Dermis microvascular lymphatic vessel endothelial cell (primary cell): ENCODE measurements around the gene SRD5A3. TPM values are rescaled to one million over a fixed set of nuclear protein-coding genes. Genes with fewer than 3 reads are reported as not detected.
"Not testable (repeated sequence)": the region's sequence is repeated elsewhere in the genome, so short reads cannot be mapped to it uniquely, and the experiment has no call there.

Source experiments
- DNase-seq, 2 donors: peaks; one replicate each; pipeline versions ENCODE4 v3.0.0 to v3.0.0-alpha.2; 2010; ENCODE audit warnings: low read depth in 2 of 2
- total RNA-seq: library from RNA; depleted of rRNA; stranded (reverse); fragments of >200 nt; gene quantifications from 2 replicates; pipeline ENCODE4 v1.2.1, GENCODE V29; 2014

The SRD5A3 gene
- total RNA-seq, 1 donor from 2014 or later = 7.1 TPM

DNA sequence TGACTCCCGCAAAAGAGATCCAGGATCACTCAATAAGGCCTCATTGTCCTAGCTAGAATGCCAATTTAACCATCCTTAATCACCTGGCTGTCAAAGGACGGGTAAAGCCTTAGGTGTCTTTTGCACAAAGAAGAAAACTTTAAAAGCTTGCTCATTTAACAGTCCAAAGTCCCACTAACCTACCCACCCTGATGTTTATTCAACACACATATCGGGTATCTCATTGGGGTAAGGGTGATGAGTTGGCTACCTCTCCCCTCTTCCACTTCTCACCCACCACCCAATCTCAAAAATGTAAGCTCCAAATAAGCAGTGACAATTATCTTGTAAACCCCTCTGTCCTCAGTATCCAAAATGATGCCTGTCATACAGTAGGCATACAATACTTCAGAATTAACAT is 988 bp upstream of the SRD5A3 start:
- DNase-seq = no peak

DNA sequence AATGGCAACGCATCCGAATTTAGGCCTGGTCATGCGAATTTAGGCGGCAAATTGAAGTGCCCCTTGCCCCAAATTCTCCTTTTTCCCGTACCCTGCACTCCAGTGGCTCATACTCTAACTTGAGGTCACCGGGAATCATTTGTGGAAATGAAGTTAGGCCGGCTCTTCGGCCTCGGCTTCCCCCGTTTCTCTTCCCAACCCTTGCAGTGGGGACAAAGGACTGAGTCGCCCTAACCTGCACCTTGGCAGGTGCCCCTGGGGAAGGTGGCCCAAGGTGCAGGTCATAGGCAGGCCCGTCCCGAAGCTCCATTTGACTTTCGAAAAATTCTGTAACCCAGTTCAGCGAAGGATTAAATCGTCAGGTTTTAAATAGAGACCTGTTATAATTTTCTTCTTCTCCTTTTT is 811 bp downstream of the SRD5A3 start:
- DNase-seq = no peak

DNA sequence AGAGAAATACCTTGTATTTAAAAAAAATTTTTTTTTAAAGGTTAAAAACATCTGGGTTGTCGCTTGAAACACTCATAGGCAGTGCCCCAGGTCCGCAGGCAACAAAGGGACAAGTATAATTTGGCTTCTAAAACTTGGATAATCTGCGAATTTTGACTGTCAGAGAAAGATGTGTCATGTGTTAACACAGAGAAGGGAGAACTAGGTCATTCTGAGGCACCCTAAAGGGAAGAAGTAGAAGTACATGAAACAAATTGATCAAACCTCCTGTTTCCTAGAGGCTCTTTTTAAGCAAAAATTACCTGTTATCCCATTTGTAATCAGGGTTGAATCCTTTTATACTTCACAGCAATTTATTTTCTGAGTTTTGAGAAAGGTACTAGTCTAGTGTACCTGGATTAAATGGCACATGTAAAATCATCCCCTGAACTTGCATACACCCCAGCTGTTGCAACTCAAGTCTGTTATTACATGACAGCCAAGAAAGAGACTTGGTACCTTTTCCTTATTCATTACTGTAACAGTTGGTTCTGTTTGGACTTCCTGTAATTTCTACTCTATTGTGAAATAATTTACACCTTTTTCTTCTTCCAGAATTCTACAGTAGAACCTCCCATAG is 1.7 kb downstream of the SRD5A3 start:
- DNase-seq = no peak

DNA sequence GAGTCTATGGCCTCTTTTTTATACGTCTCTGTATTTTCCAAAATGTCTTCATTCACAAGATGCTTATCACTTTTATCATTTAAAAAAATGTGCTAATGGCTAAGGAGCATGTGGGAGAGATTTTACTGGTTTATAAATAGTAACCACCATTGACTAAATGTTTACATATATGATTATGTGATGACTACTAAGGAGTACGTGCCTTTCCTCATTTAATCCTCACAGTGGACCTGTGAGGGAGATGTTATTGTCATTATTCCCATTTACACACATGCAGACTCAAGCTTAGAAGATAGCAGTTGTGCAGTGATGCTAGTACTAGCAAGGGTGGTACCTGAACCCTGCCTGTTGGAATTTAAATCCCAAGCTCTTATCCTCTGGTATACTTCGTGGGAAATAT is 2.4 kb downstream of the SRD5A3 start:
- no peak for DNase-seq

DNA sequence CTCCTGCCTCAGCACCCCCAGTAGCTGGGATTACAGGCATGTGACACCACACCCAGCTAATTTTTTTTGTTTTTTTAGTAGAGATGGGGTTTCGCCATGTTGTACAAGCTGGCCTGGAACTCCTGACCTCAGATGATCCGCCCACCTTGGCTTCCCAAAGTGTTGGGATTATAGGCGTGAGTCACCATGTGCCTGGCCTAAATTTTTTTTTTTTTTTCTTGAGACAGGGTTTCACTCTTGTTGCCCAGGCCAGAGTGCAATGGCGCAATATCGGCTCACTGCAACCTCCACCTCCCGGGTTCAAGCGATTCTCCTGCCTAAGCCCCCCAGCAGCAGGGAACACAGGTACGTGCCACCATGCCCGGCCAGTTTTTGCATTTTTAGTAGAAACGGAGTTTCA is 4.8 kb downstream of the SRD5A3 start:
- not testable (repeated sequence) for DNase-seq

DNA sequence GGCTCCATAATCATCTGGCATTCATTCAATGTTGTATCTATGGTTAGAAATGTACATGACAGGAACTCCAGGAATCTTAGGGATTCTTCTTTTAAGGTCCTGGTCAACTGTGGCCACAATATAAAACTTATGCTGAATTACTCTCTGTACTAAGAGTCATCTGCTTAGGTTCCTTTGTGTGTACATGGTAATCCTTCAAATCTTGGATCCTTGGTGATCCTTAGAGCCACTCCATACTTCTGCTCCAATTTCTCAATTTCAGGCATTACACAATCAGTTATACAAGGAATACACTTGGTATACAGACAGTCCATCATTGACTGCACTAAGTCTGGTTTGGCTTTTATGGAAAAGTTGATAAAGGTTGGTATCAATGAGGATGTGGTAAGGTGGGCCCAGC is 5.8 kb downstream of the SRD5A3 start:
- DNase-seq = no peak

DNA sequence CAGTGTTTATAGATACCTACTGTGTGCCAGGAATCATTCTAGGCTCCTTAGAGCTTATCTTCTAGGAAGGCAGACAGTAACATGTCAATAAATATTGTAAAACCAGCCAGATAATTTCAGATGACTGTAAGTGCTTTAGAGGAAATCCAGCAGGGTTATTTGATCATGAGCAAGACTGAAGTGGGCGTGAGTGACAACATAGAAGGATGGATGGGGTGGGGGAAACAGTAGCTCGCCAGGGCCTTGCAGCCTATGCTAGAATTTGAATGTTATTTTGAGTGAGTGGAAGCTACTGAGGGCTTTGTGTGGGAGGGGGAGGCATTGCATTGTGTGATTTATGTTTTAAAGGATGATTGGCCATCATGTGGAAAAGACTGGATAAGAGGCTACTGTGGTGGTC is 6.7 kb downstream of the SRD5A3 start:
- DNase-seq = no peak

DNA sequence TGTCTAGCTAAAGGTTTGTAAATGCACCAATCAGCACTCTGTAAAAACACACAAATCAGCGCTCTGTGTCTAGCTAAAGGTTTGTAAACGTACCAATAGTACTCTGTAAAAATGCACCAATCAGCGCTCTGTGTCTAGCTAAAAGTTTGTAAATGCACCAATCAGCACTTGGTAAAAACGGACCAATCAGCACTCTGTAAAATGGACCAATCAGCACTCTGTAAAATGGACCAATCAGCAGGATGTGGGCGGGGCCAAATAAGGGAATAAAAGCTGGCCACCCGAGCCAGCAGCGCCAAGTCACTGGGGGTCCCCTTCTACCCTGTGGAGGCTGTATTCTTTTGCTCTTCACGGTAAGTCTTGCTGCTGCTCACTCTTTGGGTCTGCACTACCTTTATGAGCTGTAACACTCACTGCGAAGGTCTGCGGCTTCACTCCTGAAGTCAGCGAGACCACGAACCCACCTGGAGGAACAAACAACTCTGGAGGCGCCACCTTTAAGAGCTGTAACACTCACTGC is 7.2 kb downstream of the SRD5A3 start:
- DNase-seq = not testable (repeated sequence)

DNA sequence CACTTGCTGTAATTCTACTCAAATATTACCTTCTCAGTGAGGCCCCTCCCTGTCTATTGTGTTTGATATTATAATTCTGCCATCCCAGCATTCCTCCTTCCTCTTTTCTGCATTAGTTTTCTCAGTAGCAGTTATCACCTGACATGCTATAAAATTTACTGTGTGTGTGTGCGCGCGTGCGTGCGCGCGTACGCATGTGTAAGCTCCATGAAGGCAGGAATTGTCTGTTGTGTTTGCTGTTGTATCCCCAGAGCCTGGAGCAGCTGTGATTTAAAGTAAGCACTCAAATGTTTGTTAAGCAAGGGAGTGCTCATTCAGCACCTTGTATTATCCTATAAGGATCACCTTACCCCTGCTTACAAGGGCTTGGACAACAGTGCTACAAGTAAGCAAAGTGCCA is 8.6 kb downstream of the SRD5A3 start:
- DNase-seq = no peak

DNA sequence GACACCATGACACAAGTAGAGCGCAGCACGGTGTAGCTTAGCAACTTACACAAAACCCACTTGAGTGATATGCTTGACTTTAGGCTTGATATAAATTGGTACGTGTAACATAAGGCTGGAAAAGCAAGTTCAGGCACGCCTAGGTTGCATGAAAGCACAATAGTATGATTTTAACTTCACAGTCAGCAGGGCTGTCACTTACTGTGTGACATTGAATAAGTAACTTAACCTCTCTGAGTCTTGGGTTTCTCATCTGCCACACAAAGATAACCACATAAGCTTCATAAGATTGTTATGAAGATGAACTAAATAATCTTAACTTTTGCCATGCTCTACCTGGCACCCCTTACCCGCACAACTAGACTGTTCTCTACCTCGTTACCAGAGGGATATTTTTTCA is 9.5 kb downstream of the SRD5A3 start:
- no peak for DNase-seq

DNA sequence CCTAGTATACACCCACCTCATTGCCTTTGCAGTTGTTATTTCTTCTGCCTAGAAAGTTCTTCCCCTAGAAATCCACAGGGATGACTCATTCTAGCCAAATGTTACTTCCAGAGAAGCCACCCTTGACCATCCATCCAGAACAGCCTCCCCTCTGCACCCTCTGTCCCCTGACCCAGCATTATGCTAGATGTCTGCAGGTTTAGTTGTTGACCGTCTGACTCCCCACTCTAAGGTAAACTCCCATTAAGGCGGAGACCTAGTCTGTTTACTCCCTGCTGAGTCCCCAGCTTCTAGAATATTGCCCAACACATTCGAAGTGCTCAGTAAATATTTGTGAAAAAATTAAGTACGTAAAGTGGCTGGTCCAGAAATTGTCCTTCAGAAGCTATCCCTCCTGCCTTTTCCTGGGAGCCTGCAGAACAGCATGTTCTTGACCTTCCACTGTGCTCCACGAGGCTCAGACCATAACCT is 11.0 kb downstream of the SRD5A3 start:
- no peak for DNase-seq

DNA sequence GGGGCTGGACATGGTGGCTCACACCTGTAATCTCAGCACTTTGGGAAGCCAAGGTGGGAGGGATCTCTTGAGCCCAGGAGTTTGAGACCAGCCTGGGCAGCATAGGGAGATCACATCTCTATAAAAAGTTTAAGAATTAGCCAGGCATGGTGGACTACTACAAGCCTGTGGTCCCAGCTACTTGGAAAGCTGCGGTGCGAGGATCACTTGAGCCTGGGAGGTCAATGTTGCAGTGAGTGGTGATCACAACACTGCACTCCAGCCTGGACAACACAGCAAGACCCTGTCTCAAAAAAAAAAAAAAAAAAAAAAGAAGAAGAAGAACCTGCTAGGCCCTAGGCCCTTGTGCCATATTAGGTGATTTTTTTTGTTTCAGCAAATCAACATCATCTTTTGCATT is 12.2 kb downstream of the SRD5A3 start:
- no peak for DNase-seq

DNA sequence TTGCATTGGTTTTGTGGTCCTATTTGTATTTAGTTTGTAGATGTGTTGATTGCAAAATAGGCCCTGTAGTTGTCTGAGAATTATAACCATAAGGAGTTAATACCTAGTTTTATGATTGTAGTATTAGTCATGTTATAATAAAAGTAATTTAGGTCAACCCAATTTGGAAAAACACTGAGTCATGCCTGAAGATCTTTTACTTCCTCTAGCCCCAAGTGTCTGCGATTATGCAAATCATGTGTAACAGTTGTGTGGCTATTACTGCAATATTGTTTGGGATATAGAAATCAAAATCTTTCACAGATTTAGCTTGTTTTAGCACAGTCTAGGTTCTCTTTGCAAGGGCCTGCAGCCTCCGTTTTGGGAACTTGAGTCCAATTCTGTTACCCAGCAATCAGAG is 12.6 kb downstream of the SRD5A3 start:
- DNase-seq = peak in 1 of 2 donors; percentile 69

DNA sequence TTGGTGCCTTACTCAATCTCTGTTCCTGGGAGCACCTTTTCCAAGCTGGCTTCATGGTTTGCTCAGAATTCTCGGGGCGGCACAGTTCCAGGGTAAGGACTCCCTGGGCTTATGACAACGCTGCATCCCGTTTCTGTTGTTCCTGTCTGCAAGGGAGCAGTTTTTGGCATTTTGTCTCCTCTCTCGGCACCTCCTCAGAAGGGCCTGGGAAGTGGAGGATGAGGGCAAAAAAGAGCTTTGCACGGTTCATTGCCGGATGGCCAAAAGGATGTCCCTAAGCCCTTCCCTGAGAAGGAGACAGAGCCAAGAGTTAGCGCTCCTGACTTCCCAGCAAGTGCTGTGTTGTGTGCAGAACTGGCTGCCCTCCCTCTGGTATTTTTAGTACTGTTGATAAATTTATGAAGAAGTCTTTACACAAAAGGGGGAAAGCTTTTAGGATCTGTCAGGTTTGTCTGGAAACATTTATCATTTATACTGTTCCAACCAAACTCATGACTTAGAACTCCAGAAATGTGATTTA is 13.4 kb downstream of the SRD5A3 start:
- DNase-seq = no peak

DNA sequence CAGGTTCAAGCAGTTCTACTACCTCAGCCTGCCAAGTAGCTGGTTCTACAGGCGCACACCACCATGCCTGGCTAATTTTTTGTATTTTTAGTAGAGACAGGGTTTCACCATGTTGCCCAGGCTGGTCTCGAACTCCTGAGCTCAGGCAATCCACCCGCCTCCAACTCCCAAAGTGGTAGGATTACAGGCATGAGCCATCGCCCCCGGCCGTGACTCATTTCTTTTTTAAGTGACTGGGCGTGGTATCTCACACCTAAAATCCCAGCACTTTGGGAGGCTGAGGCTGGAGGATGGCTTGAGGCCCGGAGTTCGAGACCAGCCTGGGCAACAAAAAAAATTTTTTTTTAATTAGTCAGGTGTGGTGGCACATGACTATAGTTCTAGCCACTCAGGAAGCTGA is 16.9 kb downstream of the SRD5A3 start:
- DNase-seq = not testable (repeated sequence)

DNA sequence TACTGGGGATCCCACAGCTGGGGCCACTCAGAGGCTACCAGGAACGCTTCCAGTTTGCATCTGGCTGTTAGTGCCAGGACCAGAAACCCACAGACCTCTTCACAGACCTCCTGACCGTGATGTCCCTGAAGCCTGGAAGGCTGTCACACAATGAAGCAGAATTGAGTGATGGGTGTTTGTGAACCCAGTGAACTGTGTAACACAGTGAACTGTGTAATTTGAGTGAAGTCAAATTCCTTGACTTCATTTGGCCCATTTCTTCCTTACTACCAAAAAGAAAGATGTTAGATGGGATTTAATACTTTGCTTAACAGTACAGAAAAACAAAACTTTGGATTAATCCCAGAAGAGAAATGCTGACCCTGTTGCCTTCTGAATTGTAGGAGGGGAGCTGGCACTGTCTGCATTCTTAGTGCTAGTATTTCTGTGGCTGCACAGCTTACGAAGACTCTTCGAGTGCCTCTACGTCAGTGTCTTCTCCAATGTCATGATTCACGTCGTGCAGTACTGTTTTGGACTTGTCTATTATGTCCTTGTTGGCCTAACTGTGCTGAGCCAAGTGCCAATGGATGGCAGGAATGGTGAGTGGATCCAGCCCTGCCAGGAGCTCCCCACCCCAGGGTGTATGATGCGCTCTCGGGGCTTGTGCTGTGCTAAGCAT is 17.8 kb downstream of the SRD5A3 start:
- no peak for DNase-seq

DNA sequence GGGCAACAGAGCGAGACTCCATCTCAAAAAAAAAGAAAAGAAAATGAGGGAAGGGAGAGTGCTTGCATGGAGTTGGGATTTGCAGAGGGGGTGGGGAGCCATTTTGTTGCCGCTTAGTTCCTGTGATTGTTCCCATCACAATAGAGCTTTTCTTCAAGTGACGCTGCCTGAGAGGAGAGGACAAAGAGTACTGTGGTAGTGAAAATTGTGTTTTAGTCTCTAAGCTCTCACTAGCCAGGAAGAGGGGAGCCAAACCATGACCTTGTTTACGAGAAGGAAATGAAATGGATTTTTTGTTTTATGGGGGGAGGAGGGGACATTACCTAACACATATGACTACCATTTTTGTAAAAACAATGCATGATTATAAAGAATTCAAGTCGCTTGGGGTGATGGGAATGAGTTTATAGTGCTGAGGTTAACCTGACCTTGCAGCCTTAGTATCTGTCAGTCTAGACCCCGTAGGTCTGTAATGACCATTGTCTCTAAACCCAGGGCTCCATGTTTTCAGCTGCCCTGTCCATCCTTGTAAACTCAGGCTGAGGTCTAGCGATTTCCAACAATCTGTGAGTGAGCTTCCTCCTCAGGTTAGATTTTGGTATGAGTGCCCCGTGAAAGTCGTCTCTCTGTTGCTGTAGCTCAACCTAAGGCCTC is 18.8 kb downstream of the SRD5A3 start:
- peak; percentile 11 to 78 for DNase-seq

DNA sequence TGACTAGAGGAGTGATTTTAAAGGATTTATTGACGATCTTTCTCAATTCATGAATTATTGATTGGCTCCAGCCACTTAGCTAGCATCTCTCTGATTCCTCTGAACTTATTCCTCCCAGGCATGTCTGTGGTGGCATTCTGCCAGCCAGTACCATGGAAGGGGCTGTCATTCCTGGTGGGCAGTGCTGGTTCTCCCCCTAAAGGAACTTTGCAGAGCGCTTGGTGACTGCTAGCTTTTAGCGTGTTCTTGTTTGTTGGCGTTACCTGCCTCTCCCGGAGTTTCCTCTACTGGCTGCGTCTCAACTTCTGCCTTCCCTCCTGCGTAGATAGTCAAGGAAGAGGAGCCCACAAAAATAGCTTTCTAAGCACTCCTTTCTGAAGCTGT is 19.3 kb downstream of the SRD5A3 start:
- DNase-seq = no peak

DNA sequence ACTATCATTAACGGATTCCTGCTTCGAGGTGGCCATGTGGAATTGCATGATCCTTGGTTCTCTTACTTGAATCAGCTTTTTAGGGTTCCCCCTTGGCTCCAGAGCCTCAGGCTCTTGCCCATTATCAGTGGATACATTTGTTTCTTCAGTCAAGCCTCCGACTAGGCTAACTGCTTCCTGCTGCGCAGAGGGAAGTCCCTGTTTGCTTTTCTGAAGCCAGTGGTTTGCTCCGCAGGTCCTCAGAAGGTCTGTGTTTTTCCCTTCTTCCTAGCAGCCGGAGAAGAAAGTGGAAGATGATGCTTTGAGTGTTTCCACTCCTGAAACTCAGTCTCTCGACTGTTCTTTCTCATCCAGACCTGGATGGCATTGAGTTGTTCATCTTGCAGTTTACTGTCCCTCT is 20.6 kb downstream of the SRD5A3 start:
- DNase-seq = no peak

DNA sequence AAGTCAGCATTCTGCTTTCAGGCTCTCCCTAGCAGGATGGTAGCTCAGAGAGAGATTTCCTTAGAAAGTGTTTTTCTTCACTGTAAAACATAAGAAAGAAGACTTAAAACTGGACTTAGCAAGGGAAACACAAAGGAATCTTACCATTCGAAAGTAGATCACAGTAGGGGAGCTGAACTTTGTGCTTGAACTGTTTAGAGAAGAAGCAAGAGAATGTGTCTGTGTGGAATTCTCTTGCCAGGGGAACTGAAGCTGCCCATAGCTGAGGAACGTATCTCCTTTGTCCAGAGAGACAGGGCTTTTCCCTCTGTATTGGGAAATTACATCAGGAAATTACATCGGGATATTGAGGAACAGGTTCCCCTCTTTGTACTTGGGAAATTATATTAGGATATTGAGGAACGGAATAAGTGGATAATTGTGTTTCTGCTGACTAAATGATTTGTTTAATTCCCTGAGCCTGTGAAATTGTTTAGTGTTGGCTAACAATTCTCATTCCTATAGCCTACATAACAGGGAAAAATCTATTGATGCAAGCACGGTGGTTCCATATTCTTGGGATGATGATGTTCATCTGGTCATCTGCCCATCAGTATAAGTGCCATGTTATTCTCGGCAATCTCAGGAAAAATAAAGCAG is 21.2 kb downstream of the SRD5A3 start:
- no peak for DNase-seq

DNA sequence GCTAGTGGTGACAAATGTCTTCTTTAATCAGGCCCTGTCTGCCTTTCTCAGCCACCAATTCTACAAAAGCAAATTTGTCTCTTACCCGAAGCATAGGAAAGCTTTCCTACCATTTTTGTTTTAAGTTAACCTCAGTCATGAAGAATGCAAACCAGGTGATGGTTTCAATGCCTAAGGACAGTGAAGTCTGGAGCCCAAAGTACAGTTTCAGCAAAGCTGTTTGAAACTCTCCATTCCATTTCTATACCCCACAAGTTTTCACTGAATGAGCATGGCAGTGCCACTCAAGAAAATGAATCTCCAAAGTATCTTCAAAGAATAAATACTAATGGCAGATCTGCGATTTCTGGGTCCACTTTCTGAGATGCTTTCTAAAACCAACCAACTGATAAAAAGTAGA is 23.9 kb downstream of the SRD5A3 start:
- DNase-seq = no peak

DNA sequence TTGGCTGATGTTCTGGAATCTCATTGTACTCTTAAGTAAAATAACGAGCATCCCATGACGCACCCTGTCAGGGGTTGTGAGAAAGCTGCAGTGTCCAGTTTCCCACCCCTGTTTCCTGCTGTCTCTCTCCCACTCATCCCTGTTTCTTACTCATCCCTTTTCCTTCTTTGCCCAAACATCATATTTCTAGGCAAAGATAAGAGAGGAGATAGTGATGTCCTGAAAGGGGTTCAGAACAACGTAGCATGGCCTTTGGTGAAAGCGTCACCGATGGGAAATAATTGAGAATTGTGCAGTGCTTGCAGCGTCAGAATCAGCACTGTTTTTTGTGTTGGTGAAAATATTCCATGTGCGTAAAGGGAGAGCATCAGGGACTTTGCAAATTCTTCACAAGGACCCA is 26.2 kb downstream of the SRD5A3 start:
- DNase-seq = peak in 1 of 2 donors; percentile 74
